GM20000 (cell line): Measurements from ENCODE around the gene MIGA1.

Experiments
- DNase-seq: peaks from one replicate; pipeline ENCODE4 v3.0.0; 2012; ENCODE audit warnings: low spot score
- CTCF ChIP-seq: IDR thresholded peaks from 2 replicates; pipeline ENCODE4 v1.5.1; 2012; ENCODE audit warnings: mild to moderate bottlenecking, control low read depth; ENCODE audit errors: extremely low read depth, missing control alignments

Gene MIGA1

GRCh38 chr1:77841574-77841973, 62.1 kb downstream of the MIGA1 start:
- TF ChIP-seq CTCF = no peak
- DNase-seq = no peak

- no peak for TF ChIP-seq CTCF
- DNase-seq = no peak
Measured at GRCh38 chr1:77845951-77846350, 66.5 kb downstream of the MIGA1 start.

GRCh38 chr1:77846966-77847365, 67.5 kb downstream of the MIGA1 start:
- no peak for DNase-seq

GRCh38 chr1:77847621-77848080, 68.2 kb downstream of the MIGA1 start:
- no peak for DNase-seq
- no peak for TF ChIP-seq CTCF

More at GRCh38 chr1:77846966-77847365, 67.5 kb downstream of the MIGA1 start:
- TF ChIP-seq CTCF = no peak

- no peak for TF ChIP-seq CTCF
Measured at GRCh38 chr1:77850082-77850481, 70.6 kb downstream of the MIGA1 start.

GRCh38 chr1:77857552-77857951, 78.1 kb downstream of the MIGA1 start:
- no peak for DNase-seq
- no peak for TF ChIP-seq CTCF

More at GRCh38 chr1:77850082-77850481, 70.6 kb downstream of the MIGA1 start:
- no peak for DNase-seq

- no peak for DNase-seq
- TF ChIP-seq CTCF = no peak
Measured at GRCh38 chr1:77858725-77859124, 79.3 kb downstream of the MIGA1 start.
